Body of pancreas (tissue), 4 donors: ENCODE data around the gene PEPD.

Source experiments
- CTCF ChIP-seq, 7 experiments: fragments of 450-650 bp in 4 of 7; fragments of 200-600 bp in 3 of 7; sonication (generic) in 3 of 7; IDR thresholded peaks; one replicate each; pipeline ENCODE4 v1.5.1; 2016 to 2019; ENCODE audit warnings: antibody characterized with exemption in 7 of 7
- POLR2A ChIP-seq, 3 donors: fragments of 450-650 bp; IDR thresholded peaks; one replicate each; pipeline ENCODE4 v1.6.1; 2016; ENCODE audit warnings: antibody characterized with exemption in 3 of 3, mild to moderate bottlenecking in 2 of 3

GRCh38 chr19:33347300-33347699, 174.3 kb downstream of the PEPD start:
- no peak for TF ChIP-seq CTCF (IDR thresholded peaks at IDR 0.05)
- TF ChIP-seq POLR2A (IDR thresholded peaks at IDR 0.05): no peak
